ENCODE measurements around the gene NDUFB10.

The NDUFB10 gene

DNA sequence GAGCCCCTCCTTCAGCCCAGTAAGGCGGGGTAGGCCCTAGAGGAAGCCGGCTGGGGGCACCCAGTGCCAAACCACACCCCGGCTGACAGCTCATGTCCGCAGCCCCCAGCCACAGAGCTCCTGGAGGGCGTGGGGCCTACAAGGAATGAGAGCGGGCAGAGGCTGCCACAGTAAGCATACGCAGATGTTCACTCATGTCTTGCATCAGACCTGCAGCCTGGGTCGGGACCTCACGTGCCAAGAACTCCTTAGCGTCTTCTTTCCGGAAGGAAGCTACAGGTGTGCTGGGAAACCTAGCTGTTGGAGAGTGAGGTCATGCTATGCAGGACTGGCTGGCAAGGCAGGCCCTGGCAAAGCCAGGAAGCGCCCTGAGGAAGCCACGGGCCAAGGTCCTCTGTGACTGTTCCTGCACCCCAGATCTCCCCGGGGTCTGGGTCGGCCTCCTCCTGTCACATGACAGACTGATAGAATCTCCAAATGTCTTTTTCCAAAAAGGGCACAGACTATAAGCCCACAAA, 48.7 kb downstream of the NDUFB10 start:
- TF ChIP-seq SIN3A (IDR thresholded peaks at IDR 0.05; ENCODE audit: borderline replicate concordance, insufficient read depth, low read length): 0 out of 2 replicates have a peak, but pooled peaks have one; percentile 32
- no peak for TF ChIP-seq POLR2AphosphoS5 (IDR thresholded peaks at IDR 0.05; ENCODE audit: low read depth, low read length)

DNA sequence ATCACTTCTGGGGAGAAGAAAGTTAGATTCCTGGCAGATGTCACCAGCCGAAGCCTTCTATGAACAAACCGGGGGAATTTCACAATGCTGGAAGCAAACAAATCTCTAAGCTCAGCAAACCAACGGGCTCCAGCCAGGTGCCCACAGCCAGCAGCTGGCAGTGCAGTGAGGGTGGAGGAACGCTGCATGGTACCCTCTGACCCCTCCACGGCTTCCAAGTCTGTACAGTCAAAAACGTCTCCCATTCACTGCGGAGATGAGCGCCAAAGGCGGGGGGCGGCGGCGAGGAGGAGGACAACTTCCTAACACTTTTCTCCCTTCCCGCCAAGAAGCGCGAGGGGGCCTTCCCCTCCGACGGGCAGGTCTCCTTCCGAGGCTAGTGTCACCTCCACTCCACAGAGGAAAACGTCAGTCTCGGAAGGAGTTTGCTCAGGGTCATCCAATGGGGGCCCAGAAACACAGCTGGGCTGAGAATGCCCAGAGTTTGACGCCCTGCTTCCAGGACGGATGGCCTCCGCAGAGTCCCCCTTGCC, 49.4 kb downstream of the NDUFB10 start:
- TF ChIP-seq, protein P1, sequence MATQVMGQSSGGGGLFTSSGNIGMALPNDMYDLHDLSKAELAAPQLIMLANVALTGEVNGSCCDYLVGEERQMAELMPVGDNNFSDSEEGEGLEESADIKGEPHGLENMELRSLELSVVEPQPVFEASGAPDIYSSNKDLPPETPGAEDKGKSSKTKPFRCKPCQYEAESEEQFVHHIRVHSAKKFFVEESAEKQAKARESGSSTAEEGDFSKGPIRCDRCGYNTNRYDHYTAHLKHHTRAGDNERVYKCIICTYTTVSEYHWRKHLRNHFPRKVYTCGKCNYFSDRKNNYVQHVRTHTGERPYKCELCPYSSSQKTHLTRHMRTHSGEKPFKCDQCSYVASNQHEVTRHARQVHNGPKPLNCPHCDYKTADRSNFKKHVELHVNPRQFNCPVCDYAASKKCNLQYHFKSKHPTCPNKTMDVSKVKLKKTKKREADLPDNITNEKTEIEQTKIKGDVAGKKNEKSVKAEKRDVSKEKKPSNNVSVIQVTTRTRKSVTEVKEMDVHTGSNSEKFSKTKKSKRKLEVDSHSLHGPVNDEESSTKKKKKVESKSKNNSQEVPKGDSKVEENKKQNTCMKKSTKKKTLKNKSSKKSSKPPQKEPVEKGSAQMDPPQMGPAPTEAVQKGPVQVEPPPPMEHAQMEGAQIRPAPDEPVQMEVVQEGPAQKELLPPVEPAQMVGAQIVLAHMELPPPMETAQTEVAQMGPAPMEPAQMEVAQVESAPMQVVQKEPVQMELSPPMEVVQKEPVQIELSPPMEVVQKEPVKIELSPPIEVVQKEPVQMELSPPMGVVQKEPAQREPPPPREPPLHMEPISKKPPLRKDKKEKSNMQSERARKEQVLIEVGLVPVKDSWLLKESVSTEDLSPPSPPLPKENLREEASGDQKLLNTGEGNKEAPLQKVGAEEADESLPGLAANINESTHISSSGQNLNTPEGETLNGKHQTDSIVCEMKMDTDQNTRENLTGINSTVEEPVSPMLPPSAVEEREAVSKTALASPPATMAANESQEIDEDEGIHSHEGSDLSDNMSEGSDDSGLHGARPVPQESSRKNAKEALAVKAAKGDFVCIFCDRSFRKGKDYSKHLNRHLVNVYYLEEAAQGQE (IDR thresholded peaks at IDR 0.05; ENCODE audit: insufficient read depth in 1 of 2, low read depth in 2 of 2, low read length in 2 of 2): no peak
- TF ChIP-seq POLR2AphosphoS5 (IDR thresholded peaks at IDR 0.05; ENCODE audit: low read depth, low read length) (no peak), TAF1 (IDR thresholded peaks at IDR 0.05; ENCODE audit: borderline replicate concordance, insufficient read depth, low read length) (no peak), FOXP2 (optimal IDR thresholded peaks at IDR 0.05; ENCODE audit: borderline replicate concordance, extremely low read depth, extremely low read length, insufficient read depth) (no peak), SIN3A (IDR thresholded peaks at IDR 0.05; ENCODE audit: borderline replicate concordance, insufficient read depth, low read length) (0 out of 2 replicates have a peak, but pooled peaks have one; percentile 6)

DNA sequence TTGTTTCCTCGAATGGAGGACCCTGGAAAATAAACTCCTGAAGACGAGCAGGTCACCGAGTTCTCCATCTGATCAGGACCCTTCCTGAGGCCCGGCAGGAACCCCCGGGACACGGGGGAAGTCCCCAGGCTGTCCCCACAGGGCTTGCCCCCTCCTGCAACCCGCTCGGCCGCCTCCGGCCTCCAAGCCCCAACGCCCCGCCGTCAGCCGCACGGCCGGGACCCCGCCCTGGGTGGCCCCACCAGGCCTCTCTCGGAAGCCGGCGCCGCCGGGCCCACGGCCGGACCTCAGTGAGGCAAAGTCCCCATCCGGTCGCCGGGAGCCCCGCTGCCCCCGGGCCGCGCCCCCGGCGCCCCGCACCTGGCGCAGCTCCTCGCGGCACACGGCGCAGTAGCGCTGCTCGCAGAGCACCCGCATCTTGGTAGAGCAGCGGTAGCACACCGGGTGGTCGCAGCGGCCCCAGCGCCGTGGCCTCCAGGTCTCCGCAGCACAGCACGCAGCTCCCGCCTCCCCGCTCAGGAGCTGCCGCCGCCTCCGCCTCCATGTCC, 49.9 kb downstream of the NDUFB10 start:
- TF ChIP-seq FOXP2 (optimal IDR thresholded peaks at IDR 0.05; ENCODE audit: borderline replicate concordance, extremely low read depth, extremely low read length, insufficient read depth) (no peak), POLR2AphosphoS5 (IDR thresholded peaks at IDR 0.05; ENCODE audit: low read depth, low read length) (no peak), TAF1 (IDR thresholded peaks at IDR 0.05; ENCODE audit: borderline replicate concordance, insufficient read depth, low read length) (no peak), SIN3A (IDR thresholded peaks at IDR 0.05; ENCODE audit: borderline replicate concordance, insufficient read depth, low read length) (no peak)
- TF ChIP-seq, protein P1 (IDR thresholded peaks at IDR 0.05; ENCODE audit: insufficient read depth in 1 of 2, low read depth in 2 of 2, low read length in 2 of 2): no peak

DNA sequence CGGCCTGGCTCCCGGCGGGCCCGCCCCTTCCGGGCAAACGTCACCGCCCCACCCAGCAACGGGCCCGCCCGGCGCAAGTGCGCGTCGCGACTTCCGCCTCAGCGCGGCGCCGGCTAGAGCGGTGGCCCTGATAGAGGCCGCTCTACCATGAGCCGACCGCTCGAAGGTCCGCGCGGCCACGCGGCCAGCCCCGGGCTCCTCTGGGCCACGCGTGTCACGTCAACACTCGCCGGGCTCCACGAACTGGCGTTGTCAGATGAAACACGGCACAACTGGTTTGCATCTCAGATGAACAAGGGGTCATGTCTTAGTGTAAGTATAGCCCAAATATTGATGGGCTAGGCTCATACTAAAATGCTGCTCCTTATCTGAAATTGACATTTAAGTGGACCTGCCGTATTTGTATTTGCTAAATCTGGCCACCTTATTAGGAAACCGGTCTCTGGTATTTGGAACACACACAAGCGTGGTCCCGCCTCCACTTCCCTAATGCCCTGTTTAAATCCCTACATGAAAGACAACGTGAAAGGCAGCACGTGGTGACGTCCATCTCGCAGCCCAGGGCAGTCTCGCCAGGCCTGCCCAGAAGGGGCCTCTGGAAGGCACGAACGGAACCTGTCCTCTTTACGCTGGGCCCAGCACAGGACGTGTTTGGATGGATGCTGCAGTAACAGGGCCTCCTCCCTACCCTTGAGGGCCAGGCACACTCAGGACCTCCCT, 50.6 kb downstream of the NDUFB10 start, which contains the start of gene ZNF598:
Gene ZNF598, minus strand, starts transcription at position 31 of the 720 bp plus-strand sequence.
- TF ChIP-seq SIN3A (IDR thresholded peaks at IDR 0.05; ENCODE audit: borderline replicate concordance, insufficient read depth, low read length) (no peak), TAF1 (IDR thresholded peaks at IDR 0.05; ENCODE audit: borderline replicate concordance, insufficient read depth, low read length) (peak; percentile 73; the same call in 1 of the 2 replicates), POLR2AphosphoS5 (IDR thresholded peaks at IDR 0.05; ENCODE audit: low read depth, low read length) (peak; percentile 71), FOXP2 (optimal IDR thresholded peaks at IDR 0.05; ENCODE audit: borderline replicate concordance, extremely low read depth, extremely low read length, insufficient read depth) (no peak)
- TF ChIP-seq, protein P1 (IDR thresholded peaks at IDR 0.05; ENCODE audit: insufficient read depth in 1 of 2, low read depth in 2 of 2, low read length in 2 of 2): peak in 1 of 2 experiments; percentile 39; a peak in 2 of 4 replicates

Measured in PFSK-1 (cell line).